Activated CD8-positive, alpha-beta memory T cell treated with anti-CD3 and anti-CD28 coated beads, Interleukin-2, amount 10 ng/mL, durations not matched to agents 7 days and 5 days (primary cell): ENCODE data around the gene EPOP. TPM values are rescaled to one million over a fixed set of nuclear protein-coding genes. Genes with fewer than 3 reads are reported as not detected.
A peak's percentile ranks its signal among the peaks of the same experiment; 100 is the strongest.

Source experiments
- ATAC-seq: fragments of 150-1000 bp; cut with Tn5 transposase; one replicate; pipeline ENCODE4 v1.10.0; 2021; ENCODE audit warnings: moderate library complexity
- CTCF ChIA-PET: fragments of 350-600 bp; sonication (Branson Sonifier 250); formaldehyde crosslinking; loops from one replicate; lab custom pipeline; 2021; ENCODE audit warnings: antibody characterized with exemption; lab: Charles Lee
- DNase-seq: peaks from one replicate; pipeline ENCODE4 v3.0.0-alpha.2; 2020
- H3K27ac Mint-ChIP-seq: one replicate; pipeline ENCODE4 v1.8.0; 2021; ENCODE audit warnings: mild to moderate bottlenecking, mixed read lengths
- H3K27me3 Mint-ChIP-seq: one replicate; pipeline ENCODE4 v1.8.0; 2021; ENCODE audit warnings: mixed read lengths
- H3K36me3 Mint-ChIP-seq: one replicate; pipeline ENCODE4 v1.8.0; 2021; ENCODE audit warnings: mild to moderate bottlenecking, mixed read lengths
- H3K4me1 Mint-ChIP-seq: one replicate; pipeline ENCODE4 v1.8.0; 2021; ENCODE audit warnings: mixed read lengths
- H3K4me3 Mint-ChIP-seq: one replicate; pipeline ENCODE4 v1.8.0; 2021; ENCODE audit warnings: mild to moderate bottlenecking, moderate library complexity, mixed read lengths
- H3K9me3 Mint-ChIP-seq: one replicate; pipeline ENCODE4 v1.8.0; 2022; ENCODE audit warnings: low read depth, mixed read lengths
- total RNA-seq, 2 experiments: library from RNA; stranded (reverse); gene quantifications; one replicate each; pipeline ENCODE4 v1.2.3, GENCODE V29; 2021

The EPOP gene
- total RNA-seq, 2 experiments from 2014 or later: 10.4 to 20.1 TPM

DNA sequence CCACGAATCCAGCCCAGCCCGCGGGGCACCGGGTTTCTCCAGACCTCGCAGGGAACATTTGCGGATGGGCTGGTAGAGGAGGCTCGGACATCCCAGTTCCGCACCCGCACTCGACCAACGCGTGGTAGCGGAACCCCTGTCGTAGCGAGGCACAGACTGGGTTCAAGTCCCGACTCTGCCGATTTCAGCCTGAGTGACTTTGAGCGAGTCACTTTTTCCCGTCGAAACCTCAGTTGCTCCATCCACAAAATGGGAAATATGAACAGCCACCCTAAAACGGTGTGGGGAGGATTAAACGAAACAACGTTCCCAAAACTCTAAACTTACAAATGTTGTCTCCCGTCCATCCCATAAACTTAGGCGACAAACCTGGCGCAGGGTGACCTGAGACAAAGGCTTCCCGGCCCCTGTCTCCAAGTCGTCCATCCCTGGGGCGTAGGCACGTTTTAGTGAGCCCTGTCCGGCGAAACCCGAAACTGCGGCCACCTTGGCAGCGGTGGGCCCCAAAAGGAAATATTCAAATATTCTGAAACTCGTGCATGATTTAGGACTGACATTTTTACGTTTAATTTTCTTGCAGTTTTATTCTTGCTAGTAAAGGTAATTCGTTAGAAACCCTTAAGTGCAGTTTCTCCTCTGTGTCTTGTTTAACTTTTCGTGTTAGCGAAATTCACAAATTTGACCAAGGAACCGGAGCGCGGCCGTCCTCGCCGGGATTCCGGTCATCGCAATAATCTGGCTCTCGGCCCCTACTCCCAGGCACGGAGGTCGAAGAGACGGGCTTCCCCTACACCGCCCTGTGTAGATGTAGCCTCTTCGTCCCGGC is 28.4 kb upstream of the EPOP start:
- H3K4me1 Mint-ChIP-seq: peaks cover 41% of the 10 kb centered on the region
- H3K27ac Mint-ChIP-seq: peak overlapping the region; percentile 99
- ATAC-seq (no peak), DNase-seq (peak; percentile 61)
- H3K4me3 Mint-ChIP-seq: peak overlapping the region; percentile 90
- H3K9me3 Mint-ChIP-seq: no peaks in the 10 kb centered on the region
- CTCF ChIA-PET: interaction anchor here (0.7 to 2.4 kb wide), 4 partner anchors 26 to 31 kb away, joined by 3 to 12 read pairs (median 8); no protein-coding TSS in a partner anchor
- no peaks in the 10 kb centered on the region for H3K27me3 Mint-ChIP-seq
- peaks cover 17% of the 10 kb centered on the region for H3K36me3 Mint-ChIP-seq

- Mint-ChIP-seq H3K4me3 (peak overlapping the region; percentile 90), H3K36me3 (peaks cover 9% of the 10 kb centered on the region), H3K9me3 (no peaks in the 10 kb centered on the region), H3K4me1 (peaks cover 40% of the 10 kb centered on the region), H3K27me3 (no peaks in the 10 kb centered on the region), H3K27ac (peak overlapping the region; percentile 99)
- CTCF ChIA-PET: interaction anchor here (0.7 to 2.4 kb wide), 7 partner anchors 12 to 35 kb away, joined by 3 to 12 read pairs (median 5); no protein-coding TSS in a partner anchor
- ATAC-seq (peak; percentile 54), DNase-seq (peak; percentile 89)
Measured at GRCh38 chr17:38702166-38702915, 27.6 kb upstream of the EPOP start.

GRCh38 chr17:38701504-38702165 is 26.9 kb upstream of the EPOP start:
- peak; percentile 18 for ATAC-seq
- Mint-ChIP-seq H3K27ac (peak overlapping the region; percentile 98), H3K36me3 (peaks cover 7% of the 10 kb centered on the region), H3K9me3 (no peaks in the 10 kb centered on the region), H3K4me3 (peak overlapping the region; percentile 71), H3K4me1 (peaks cover 42% of the 10 kb centered on the region), H3K27me3 (no peaks in the 10 kb centered on the region)
- peak; percentile 84 for DNase-seq
- CTCF ChIA-PET: interaction anchor here (0.6 to 2.4 kb wide), 8 partner anchors 12 to 90 kb away, joined by 3 to 12 read pairs (median 4); no protein-coding TSS in a partner anchor

- peaks cover 44% of the 10 kb centered on the region for H3K4me1 Mint-ChIP-seq
- CTCF ChIA-PET: interaction anchor here (0.6 to 2.8 kb wide), 6 partner anchors 10 to 172 kb away, joined by 3 to 23 read pairs (median 4); partner anchors contain the start of gene EPOP
- no peaks in the 10 kb centered on the region for H3K36me3 Mint-ChIP-seq
- no peaks in the 10 kb centered on the region for H3K27me3 Mint-ChIP-seq
- H3K9me3 Mint-ChIP-seq: no peaks in the 10 kb centered on the region
- DNase-seq: no peak
- no peak overlapping the region for H3K27ac Mint-ChIP-seq
- no peak overlapping the region for H3K4me3 Mint-ChIP-seq
- ATAC-seq: no peak
Measured at GRCh38 chr17:38698760-38699159, 24.0 kb upstream of the EPOP start.

GRCh38 chr17:38697061-38697820 is 22.5 kb upstream of the EPOP start:
- CTCF ChIA-PET: interaction anchor here (1.0 to 2.8 kb wide), 6 partner anchors 13 to 38 kb away, joined by 3 to 23 read pairs (median 6); partner anchors contain the start of gene CISD3
- Mint-ChIP-seq H3K9me3 (no peaks in the 10 kb centered on the region), H3K27me3 (no peaks in the 10 kb centered on the region), H3K4me1 (peaks cover 44% of the 10 kb centered on the region), H3K27ac (peak overlapping the region; percentile 30), H3K36me3 (no peaks in the 10 kb centered on the region), H3K4me3 (no peak overlapping the region)
- ATAC-seq (no peak), DNase-seq (no peak)

DNA sequence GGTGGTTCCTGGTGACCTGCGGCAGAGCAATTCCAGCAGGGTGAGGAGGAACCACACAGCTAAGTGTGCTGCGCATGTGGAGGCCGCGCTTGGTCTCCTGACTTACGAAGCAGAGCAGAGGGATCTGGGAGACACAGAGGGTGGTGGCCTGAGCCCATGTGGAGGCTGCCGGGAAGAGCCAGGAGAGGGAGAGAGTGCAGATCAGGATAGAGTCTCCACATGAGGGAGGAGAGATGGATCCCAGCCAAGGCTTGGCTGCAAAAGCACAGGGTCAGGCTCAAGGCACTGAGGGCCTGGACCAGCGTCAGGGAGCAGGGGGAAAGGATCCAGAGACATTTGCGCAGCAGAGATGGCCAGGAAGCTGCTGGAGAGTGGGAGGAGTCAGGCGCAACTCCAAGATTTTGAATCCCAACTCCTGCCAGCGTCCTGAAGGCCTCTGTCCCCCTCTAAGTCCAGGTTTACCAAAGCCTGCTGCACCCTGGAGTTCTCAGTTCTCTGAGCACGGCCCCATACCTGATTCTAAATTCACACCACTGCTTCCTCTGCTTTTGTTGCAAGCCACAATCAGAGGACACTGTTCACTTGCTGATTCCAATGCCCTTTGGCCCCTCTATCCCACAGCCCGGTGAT is 19.1 kb upstream of the EPOP start:
- H3K27ac Mint-ChIP-seq: no peak overlapping the region

GRCh38 chr17:38691154-38691553 is 16.4 kb upstream of the EPOP start:
- H3K4me1 Mint-ChIP-seq: peaks cover 5% of the 10 kb centered on the region
- no peaks in the 10 kb centered on the region for H3K9me3 Mint-ChIP-seq
- H3K27ac Mint-ChIP-seq: no peak overlapping the region
- CTCF ChIA-PET: interaction anchor here (0.9 to 8.2 kb wide), 5 partner anchors 14 to 43 kb away, joined by 3 to 36 read pairs (median 5); no protein-coding TSS in a partner anchor
- DNase-seq (no peak), ATAC-seq (no peak)
- H3K4me3 Mint-ChIP-seq: no peak overlapping the region
- no peaks in the 10 kb centered on the region for H3K36me3 Mint-ChIP-seq
- H3K27me3 Mint-ChIP-seq: no peaks in the 10 kb centered on the region

More for the DNA sequence above, 19.1 kb upstream of the EPOP start:
- CTCF ChIA-PET: interaction anchor here (0.8 to 8.2 kb wide), 3 partner anchors 17 to 41 kb away, joined by 3 to 36 read pairs (median 6); no protein-coding TSS in a partner anchor
- H3K4me3 Mint-ChIP-seq: no peak overlapping the region
- no peaks in the 10 kb centered on the region for H3K27me3 Mint-ChIP-seq
- peaks cover 23% of the 10 kb centered on the region for H3K4me1 Mint-ChIP-seq
- no peak for DNase-seq
- H3K9me3 Mint-ChIP-seq: no peaks in the 10 kb centered on the region
- no peaks in the 10 kb centered on the region for H3K36me3 Mint-ChIP-seq
- ATAC-seq: no peak

- no peaks in the 10 kb centered on the region for H3K4me1 Mint-ChIP-seq
- H3K9me3 Mint-ChIP-seq: no peaks in the 10 kb centered on the region
- CTCF ChIA-PET: interaction anchor here (1.0 to 8.2 kb wide), 5 partner anchors 11 to 44 kb away, joined by 3 to 36 read pairs (median 5); no protein-coding TSS in a partner anchor
- DNase-seq (no peak), ATAC-seq (no peak)
- peaks cover 4% of the 10 kb centered on the region for H3K27me3 Mint-ChIP-seq
- no peak overlapping the region for H3K27ac Mint-ChIP-seq
- H3K36me3 Mint-ChIP-seq: no peaks in the 10 kb centered on the region
- no peak overlapping the region for H3K4me3 Mint-ChIP-seq
Measured at GRCh38 chr17:38690386-38690785, 15.6 kb upstream of the EPOP start.

GRCh38 chr17:38687286-38687685 is 12.5 kb upstream of the EPOP start:
- H3K4me1 Mint-ChIP-seq: no peaks in the 10 kb centered on the region
- no peak for ATAC-seq

GRCh38 chr17:38685491-38685890 is 10.7 kb upstream of the EPOP start:
- H3K27me3 Mint-ChIP-seq: peaks cover 8% of the 10 kb centered on the region
- no peaks in the 10 kb centered on the region for H3K9me3 Mint-ChIP-seq
- no peak overlapping the region for H3K4me3 Mint-ChIP-seq
- ATAC-seq: no peak
- CTCF ChIA-PET: interaction anchor here (0.7 to 2.6 kb wide), 5 partner anchors 8 to 50 kb away, joined by 3 to 11 read pairs (median 4); partner anchors contain the start of gene EPOP
- H3K36me3 Mint-ChIP-seq: no peaks in the 10 kb centered on the region
- H3K27ac Mint-ChIP-seq: no peak overlapping the region
- peaks cover 4% of the 10 kb centered on the region for H3K4me1 Mint-ChIP-seq
- DNase-seq: no peak

More at GRCh38 chr17:38687286-38687685, 12.5 kb upstream of the EPOP start:
- no peak for DNase-seq
- H3K4me3 Mint-ChIP-seq: no peak overlapping the region
- no peak overlapping the region for H3K27ac Mint-ChIP-seq
- peaks cover 8% of the 10 kb centered on the region for H3K27me3 Mint-ChIP-seq
- CTCF ChIA-PET: interaction anchor here (1.2 to 2.6 kb wide), 4 partner anchors 10 to 41 kb away, joined by 3 to 11 read pairs (median 5); no protein-coding TSS in a partner anchor
- H3K36me3 Mint-ChIP-seq: no peaks in the 10 kb centered on the region
- no peaks in the 10 kb centered on the region for H3K9me3 Mint-ChIP-seq

- no peaks in the 10 kb centered on the region for H3K36me3 Mint-ChIP-seq
- H3K4me1 Mint-ChIP-seq: peaks cover 14% of the 10 kb centered on the region
- DNase-seq (no peak), ATAC-seq (no peak)
- CTCF ChIA-PET: interaction anchor here (2.1 to 11.1 kb wide), 2 partner anchors 20 to 53 kb away, joined by 7 to 232 read pairs; partner anchors contain the start of gene CISD3
- H3K27ac Mint-ChIP-seq: no peak overlapping the region
- peaks cover 7% of the 10 kb centered on the region for H3K27me3 Mint-ChIP-seq
- no peaks in the 10 kb centered on the region for H3K9me3 Mint-ChIP-seq
- H3K4me3 Mint-ChIP-seq: no peak overlapping the region
Measured at GRCh38 chr17:38681096-38681495, 6.3 kb upstream of the EPOP start.
